Measurements from ENCODE around the gene PPFIBP1.
A peak's percentile ranks its signal among the peaks of the same experiment; 100 is the strongest.

Gene PPFIBP1
- total RNA-seq = 3.8 to 4.3 (median 4.0) reads per million in 3 donors

DNA sequence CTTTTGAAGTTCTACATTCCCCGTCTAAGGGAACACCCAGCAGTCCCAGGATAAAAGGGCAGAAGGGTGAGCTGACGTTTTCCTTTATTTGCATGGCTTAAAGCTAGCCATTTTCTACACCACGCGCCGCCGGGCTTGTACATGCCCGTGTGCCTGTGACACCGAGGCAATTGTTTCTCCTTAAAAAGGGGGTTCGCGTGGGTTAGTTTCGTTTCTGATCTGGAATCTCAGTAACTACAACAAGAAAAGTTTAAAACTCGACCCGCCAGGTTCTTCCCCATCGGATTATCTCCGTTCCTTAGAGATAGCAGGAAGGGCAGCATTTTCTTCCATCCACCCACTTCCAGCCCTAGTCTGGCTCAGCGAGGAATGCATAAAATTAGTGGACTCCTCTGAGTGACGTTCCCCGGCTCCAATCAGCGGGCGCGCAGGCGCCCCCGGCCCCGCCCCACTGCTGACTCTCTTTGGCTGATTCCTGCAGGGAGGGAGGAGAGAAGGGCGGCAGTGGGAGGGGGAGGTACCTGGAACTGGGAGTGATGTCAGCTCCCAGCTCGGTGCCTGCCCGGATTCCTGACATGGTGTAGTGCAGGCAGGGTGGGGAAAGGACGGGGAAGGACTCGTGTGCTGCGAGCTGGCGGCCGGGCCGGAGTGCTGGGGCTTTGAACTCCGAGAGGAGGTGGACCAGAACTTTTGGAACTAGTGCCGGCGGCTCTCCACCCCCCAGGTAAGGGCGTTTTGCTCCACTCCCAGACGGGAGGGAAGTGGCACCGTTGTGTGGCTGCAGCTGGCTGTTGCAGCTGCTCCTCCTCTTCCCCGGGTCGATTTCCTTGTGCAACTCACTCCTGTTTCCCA, at the start of gene PPFIBP1:
Gene PPFIBP1, plus strand, starts transcription at position 565 of the 852 bp plus-strand sequence. CDS start 109,191 bp downstream, outside the sequence.
- Histone ChIP-seq H3K4me1 (ENCODE audit: control insufficient read depth, insufficient read depth, low read length, poor library complexity, severe bottlenecking) (peaks cover 8% of the 10 kb centered on the region), H3K4me3 (ENCODE audit: insufficient read depth, low read depth, low read length, poor library complexity, severe bottlenecking) (peak within 1 kb of the TSS; percentile 82), H3K9me3 (ENCODE audit: control insufficient read depth, low read length) (no peaks in the 10 kb centered on the region), H3K36me3 (ENCODE audit: control insufficient read depth, insufficient read depth, low read length) (no peaks in the 10 kb centered on the region), H3K27me3 (replicated peaks; ENCODE audit: control insufficient read depth, insufficient read depth, low read length, poor library complexity, severe bottlenecking) (no peaks in the 10 kb centered on the region), H3K27ac (ENCODE audit: insufficient read depth, low read length, poor library complexity, severe bottlenecking) (peak within 1 kb of the TSS; percentile 68)
- DNase-seq = peak; percentile 90 to 98 (median 95)

DNA sequence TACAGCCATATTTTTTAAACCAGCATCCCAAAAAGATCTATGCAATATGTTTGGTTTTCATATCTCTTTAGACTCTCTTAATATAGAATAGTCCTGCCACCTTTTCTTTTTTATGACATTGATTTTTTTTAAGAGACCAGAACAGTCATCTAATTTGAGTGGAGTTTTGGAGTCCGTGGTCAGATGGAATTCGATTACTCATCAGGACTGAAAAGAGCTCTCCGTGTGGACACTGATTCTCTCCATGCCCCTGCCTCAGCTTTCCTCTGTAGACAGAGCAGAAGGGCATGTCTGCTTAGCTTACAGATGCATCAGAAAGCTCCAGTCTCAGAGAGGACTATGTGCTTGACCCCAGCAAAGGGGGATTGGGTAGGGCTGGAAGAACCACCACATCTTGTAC, 49.7 kb upstream of the PPFIBP1 start:
- DNase-seq = no peak
- Histone ChIP-seq H3K27ac (ENCODE audit: insufficient read depth, low read length, poor library complexity, severe bottlenecking) (no peak overlapping the region), H3K9me3 (ENCODE audit: control insufficient read depth, low read length) (peaks cover 8% of the 10 kb centered on the region), H3K27me3 (replicated peaks; ENCODE audit: control insufficient read depth, insufficient read depth, low read length, poor library complexity, severe bottlenecking) (peaks cover 3% of the 10 kb centered on the region), H3K4me3 (ENCODE audit: insufficient read depth, low read depth, low read length, poor library complexity, severe bottlenecking) (no peak overlapping the region), H3K4me1 (ENCODE audit: control insufficient read depth, insufficient read depth, low read length, poor library complexity, severe bottlenecking) (no peaks in the 10 kb centered on the region), H3K36me3 (ENCODE audit: control insufficient read depth, insufficient read depth, low read length) (no peaks in the 10 kb centered on the region)

DNA sequence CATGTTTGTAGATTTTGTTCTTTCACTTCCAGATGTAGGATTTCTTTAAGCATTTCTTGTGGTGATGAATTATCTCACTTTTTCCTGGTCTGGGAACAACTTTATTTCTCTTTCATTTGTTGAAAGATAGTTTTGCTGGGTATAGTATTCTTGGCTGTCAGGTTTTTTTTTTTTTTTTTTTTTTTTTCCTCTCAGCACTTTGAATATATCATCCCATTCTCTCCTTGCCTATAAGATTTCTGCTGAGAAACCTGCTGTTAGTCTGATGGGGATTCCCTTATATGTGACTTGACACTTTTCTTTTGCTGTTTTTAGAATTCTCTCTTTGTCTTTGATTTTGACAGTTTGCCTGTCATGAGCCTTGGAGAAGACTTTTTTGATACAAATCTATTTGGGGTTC, 47.0 kb upstream of the PPFIBP1 start:
- no peak for DNase-seq
- no peak overlapping the region for H3K4me3 ChIP-seq (ENCODE audit: insufficient read depth, low read depth, low read length, poor library complexity, severe bottlenecking)

DNA sequence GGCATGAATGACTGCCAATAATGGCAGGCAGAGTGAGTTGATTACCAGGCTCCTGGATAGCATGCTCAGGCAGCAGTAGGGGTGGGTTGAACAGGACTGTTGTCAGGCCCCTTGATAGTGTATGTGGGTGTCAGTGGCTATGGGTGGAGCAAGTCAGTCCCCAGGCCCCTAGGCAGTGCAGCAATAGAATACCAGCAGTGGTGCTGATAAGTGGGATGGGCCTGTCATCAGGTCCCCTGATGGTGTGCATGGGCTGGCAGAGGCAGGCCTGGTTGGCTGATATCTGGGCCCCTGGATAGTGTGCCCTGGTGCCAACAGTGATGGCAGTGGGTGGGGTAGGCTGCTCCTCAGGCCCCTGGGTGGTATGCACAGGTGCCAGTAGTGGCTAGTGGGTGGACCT, 45.1 kb upstream of the PPFIBP1 start:
- H3K9me3 ChIP-seq (ENCODE audit: control insufficient read depth, low read length) = peaks cover 8% of the 10 kb centered on the region
- H3K27ac ChIP-seq (ENCODE audit: insufficient read depth, low read length, poor library complexity, severe bottlenecking) = no peak overlapping the region
- no peak for DNase-seq
- H3K36me3 ChIP-seq (ENCODE audit: control insufficient read depth, insufficient read depth, low read length) = no peaks in the 10 kb centered on the region
- H3K4me1 ChIP-seq (ENCODE audit: control insufficient read depth, insufficient read depth, low read length, poor library complexity, severe bottlenecking) = no peaks in the 10 kb centered on the region
- no peak overlapping the region for H3K4me3 ChIP-seq (ENCODE audit: insufficient read depth, low read depth, low read length, poor library complexity, severe bottlenecking)
- H3K27me3 ChIP-seq (replicated peaks; ENCODE audit: control insufficient read depth, insufficient read depth, low read length, poor library complexity, severe bottlenecking) = no peaks in the 10 kb centered on the region

More for the DNA sequence above, 47.0 kb upstream of the PPFIBP1 start:
- H3K27me3 ChIP-seq (replicated peaks; ENCODE audit: control insufficient read depth, insufficient read depth, low read length, poor library complexity, severe bottlenecking) = peaks cover under 1% of the 10 kb centered on the region
- peaks cover 8% of the 10 kb centered on the region for H3K9me3 ChIP-seq (ENCODE audit: control insufficient read depth, low read length)
- no peak overlapping the region for H3K27ac ChIP-seq (ENCODE audit: insufficient read depth, low read length, poor library complexity, severe bottlenecking)
- H3K36me3 ChIP-seq (ENCODE audit: control insufficient read depth, insufficient read depth, low read length) = no peaks in the 10 kb centered on the region
- H3K4me1 ChIP-seq (ENCODE audit: control insufficient read depth, insufficient read depth, low read length, poor library complexity, severe bottlenecking) = no peaks in the 10 kb centered on the region

DNA sequence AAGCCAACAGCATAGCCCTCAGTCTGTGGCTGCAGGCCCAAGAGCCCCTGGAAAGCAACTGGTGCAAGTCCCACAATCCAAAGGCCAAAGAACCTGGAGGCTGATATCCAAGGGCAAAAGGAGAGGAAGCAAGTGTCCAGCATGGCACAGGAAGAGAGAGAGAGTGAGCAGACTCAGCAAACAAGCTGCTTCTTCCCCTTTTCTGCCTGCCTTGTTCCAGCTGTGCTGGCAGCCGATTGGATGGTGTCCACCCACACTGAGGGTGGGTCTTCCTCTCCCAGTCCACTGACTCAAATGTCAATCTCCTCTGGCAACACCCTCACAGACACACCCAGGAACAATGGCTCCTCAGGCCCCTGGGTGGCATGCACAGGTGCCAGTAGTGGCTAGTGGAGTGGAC, 44.0 kb upstream of the PPFIBP1 start:
- Histone ChIP-seq H3K27ac (ENCODE audit: insufficient read depth, low read length, poor library complexity, severe bottlenecking) (no peak overlapping the region), H3K36me3 (ENCODE audit: control insufficient read depth, insufficient read depth, low read length) (no peaks in the 10 kb centered on the region), H3K9me3 (ENCODE audit: control insufficient read depth, low read length) (peaks cover 8% of the 10 kb centered on the region), H3K4me1 (ENCODE audit: control insufficient read depth, insufficient read depth, low read length, poor library complexity, severe bottlenecking) (no peaks in the 10 kb centered on the region), H3K27me3 (replicated peaks; ENCODE audit: control insufficient read depth, insufficient read depth, low read length, poor library complexity, severe bottlenecking) (no peaks in the 10 kb centered on the region), H3K4me3 (ENCODE audit: insufficient read depth, low read depth, low read length, poor library complexity, severe bottlenecking) (no peak overlapping the region)
- no peak for DNase-seq

GRCh38 chr12:27486961-27487360, 37.0 kb upstream of the PPFIBP1 start:
- H3K27me3 ChIP-seq (replicated peaks; ENCODE audit: control insufficient read depth, insufficient read depth, low read length, poor library complexity, severe bottlenecking) = no peaks in the 10 kb centered on the region
- H3K27ac ChIP-seq (ENCODE audit: insufficient read depth, low read length, poor library complexity, severe bottlenecking) = no peak overlapping the region
- H3K4me3 ChIP-seq (ENCODE audit: insufficient read depth, low read depth, low read length, poor library complexity, severe bottlenecking) = no peak overlapping the region
- H3K9me3 ChIP-seq (ENCODE audit: control insufficient read depth, low read length) = no peaks in the 10 kb centered on the region
- H3K36me3 ChIP-seq (ENCODE audit: control insufficient read depth, insufficient read depth, low read length) = no peaks in the 10 kb centered on the region
- no peaks in the 10 kb centered on the region for H3K4me1 ChIP-seq (ENCODE audit: control insufficient read depth, insufficient read depth, low read length, poor library complexity, severe bottlenecking)
- no peak for DNase-seq

GRCh38 chr12:27488479-27488878, 35.5 kb upstream of the PPFIBP1 start:
- H3K27me3 ChIP-seq (replicated peaks; ENCODE audit: control insufficient read depth, insufficient read depth, low read length, poor library complexity, severe bottlenecking) = no peaks in the 10 kb centered on the region
- H3K9me3 ChIP-seq (ENCODE audit: control insufficient read depth, low read length) = no peaks in the 10 kb centered on the region
- no peaks in the 10 kb centered on the region for H3K4me1 ChIP-seq (ENCODE audit: control insufficient read depth, insufficient read depth, low read length, poor library complexity, severe bottlenecking)
- DNase-seq = no peak
- H3K4me3 ChIP-seq (ENCODE audit: insufficient read depth, low read depth, low read length, poor library complexity, severe bottlenecking) = no peak overlapping the region
- no peaks in the 10 kb centered on the region for H3K36me3 ChIP-seq (ENCODE audit: control insufficient read depth, insufficient read depth, low read length)
- H3K27ac ChIP-seq (ENCODE audit: insufficient read depth, low read length, poor library complexity, severe bottlenecking) = no peak overlapping the region

DNA sequence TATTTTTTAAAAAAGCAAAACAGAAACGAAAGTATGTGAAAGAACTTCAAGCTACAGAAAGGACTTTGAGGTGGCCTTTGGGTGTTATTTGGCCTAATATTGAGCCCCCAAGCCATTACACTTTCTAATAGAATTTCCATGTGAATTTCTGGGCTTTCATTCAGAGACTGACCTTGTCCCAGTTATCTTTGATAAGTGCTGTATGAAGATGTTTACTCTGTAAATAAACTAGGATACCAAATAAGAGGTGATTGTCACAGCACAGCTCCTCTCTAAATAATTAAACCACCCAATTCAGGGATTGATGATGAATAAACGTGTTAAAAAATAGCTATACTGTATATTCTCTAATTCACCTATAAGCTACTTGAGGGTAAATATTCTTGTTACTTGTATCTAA, 32.8 kb upstream of the PPFIBP1 start:
- H3K9me3 ChIP-seq (ENCODE audit: control insufficient read depth, low read length) = no peaks in the 10 kb centered on the region
- no peak overlapping the region for H3K27ac ChIP-seq (ENCODE audit: insufficient read depth, low read length, poor library complexity, severe bottlenecking)
- DNase-seq = no peak
- no peak overlapping the region for H3K4me3 ChIP-seq (ENCODE audit: insufficient read depth, low read depth, low read length, poor library complexity, severe bottlenecking)
- H3K27me3 ChIP-seq (replicated peaks; ENCODE audit: control insufficient read depth, insufficient read depth, low read length, poor library complexity, severe bottlenecking) = no peaks in the 10 kb centered on the region
- no peaks in the 10 kb centered on the region for H3K36me3 ChIP-seq (ENCODE audit: control insufficient read depth, insufficient read depth, low read length)
- no peaks in the 10 kb centered on the region for H3K4me1 ChIP-seq (ENCODE audit: control insufficient read depth, insufficient read depth, low read length, poor library complexity, severe bottlenecking)

- no peak for DNase-seq
- H3K27ac ChIP-seq (ENCODE audit: insufficient read depth, low read length, poor library complexity, severe bottlenecking) = no peak overlapping the region
- no peak overlapping the region for H3K4me3 ChIP-seq (ENCODE audit: insufficient read depth, low read depth, low read length, poor library complexity, severe bottlenecking)
- no peaks in the 10 kb centered on the region for H3K27me3 ChIP-seq (replicated peaks; ENCODE audit: control insufficient read depth, insufficient read depth, low read length, poor library complexity, severe bottlenecking)
- no peaks in the 10 kb centered on the region for H3K4me1 ChIP-seq (ENCODE audit: control insufficient read depth, insufficient read depth, low read length, poor library complexity, severe bottlenecking)
- H3K9me3 ChIP-seq (ENCODE audit: control insufficient read depth, low read length) = no peaks in the 10 kb centered on the region
- H3K36me3 ChIP-seq (ENCODE audit: control insufficient read depth, insufficient read depth, low read length) = no peaks in the 10 kb centered on the region
These were observed 30.6 kb upstream of the PPFIBP1 start for GRCh38 chr12:27493260-27493940.

GRCh38 chr12:27497446-27497845, 26.6 kb upstream of the PPFIBP1 start:
- Histone ChIP-seq H3K9me3 (ENCODE audit: control insufficient read depth, low read length) (no peaks in the 10 kb centered on the region), H3K4me1 (ENCODE audit: control insufficient read depth, insufficient read depth, low read length, poor library complexity, severe bottlenecking) (no peaks in the 10 kb centered on the region), H3K36me3 (ENCODE audit: control insufficient read depth, insufficient read depth, low read length) (no peaks in the 10 kb centered on the region), H3K4me3 (ENCODE audit: insufficient read depth, low read depth, low read length, poor library complexity, severe bottlenecking) (no peak overlapping the region), H3K27ac (ENCODE audit: insufficient read depth, low read length, poor library complexity, severe bottlenecking) (no peak overlapping the region), H3K27me3 (replicated peaks; ENCODE audit: control insufficient read depth, insufficient read depth, low read length, poor library complexity, severe bottlenecking) (no peaks in the 10 kb centered on the region)
- no peak for DNase-seq

All from effector memory CD4-positive, alpha-beta T cell (primary cell).